Effector memory CD8-positive, alpha-beta T cell (primary cell): Measurements from ENCODE around the gene NAV2.

Source experiments
- ATAC-seq: fragments of 150-1000 bp; cut with Tn5 transposase; replicated peaks from 2 replicates; pipeline ENCODE4 v1.10.0; 2021; ENCODE audit warnings: mild to moderate bottlenecking, moderate library complexity
- DNase-seq, 3 experiments: peaks; one replicate each; pipeline ENCODE4 v3.0.0; 2021
- H3K27ac Mint-ChIP-seq, 2 donors: one replicate each; pipeline ENCODE4 v1.8.0; 2022; ENCODE audit warnings: mild to moderate bottlenecking in 2 of 2, mixed read lengths in 2 of 2, moderate library complexity in 2 of 2
- H3K27me3 Mint-ChIP-seq, 2 donors: one replicate each; pipeline ENCODE4 v1.8.0; 2022; ENCODE audit warnings: mixed read lengths in 2 of 2
- H3K36me3 Mint-ChIP-seq: one replicate; pipeline ENCODE4 v1.8.0; 2022; ENCODE audit warnings: mild to moderate bottlenecking, moderate library complexity, mixed read lengths; ENCODE audit not compliant: insufficient read depth
- H3K4me1 Mint-ChIP-seq, 2 donors: one replicate each; pipeline ENCODE4 v1.8.0; 2022; ENCODE audit warnings: low read depth in 2 of 2, mixed read lengths in 2 of 2
- H3K4me3 Mint-ChIP-seq, 2 donors: one replicate each; pipeline ENCODE4 v1.8.0; 2022; ENCODE audit warnings: mild to moderate bottlenecking in 2 of 2, mixed read lengths in 2 of 2, moderate library complexity in 2 of 2
- H3K9me3 Mint-ChIP-seq, 2 donors: one replicate each; pipeline ENCODE4 v1.8.0; 2022; ENCODE audit warnings: mixed read lengths in 2 of 2

The NAV2 gene

GRCh38 chr11:20034941-20035340 is 322.3 kb downstream of the NAV2 start:
- Mint-ChIP-seq H3K9me3 (no peaks in the 10 kb centered on the region), H3K27me3 (peaks cover 41 to 45% of the 10 kb centered on the region in 2 donors), H3K4me1 (no peaks in the 10 kb centered on the region), H3K27ac (no peak overlapping the region), H3K36me3 (no peaks in the 10 kb centered on the region), H3K4me3 (no peak overlapping the region)
- DNase-seq (no peak), ATAC-seq (no peak)

GRCh38 chr11:20035375-20035700 is 322.7 kb downstream of the NAV2 start:
- DNase-seq (no peak), ATAC-seq (no peak)
- H3K9me3 Mint-ChIP-seq = no peaks in the 10 kb centered on the region
- H3K27me3 Mint-ChIP-seq = peaks cover 41 to 49% of the 10 kb centered on the region in 2 donors
- no peaks in the 10 kb centered on the region for H3K36me3 Mint-ChIP-seq
- H3K27ac Mint-ChIP-seq = no peak overlapping the region
- no peak overlapping the region for H3K4me3 Mint-ChIP-seq
- H3K4me1 Mint-ChIP-seq = no peaks in the 10 kb centered on the region

- H3K27ac Mint-ChIP-seq = no peak overlapping the region
- no peak for DNase-seq
- no peak for ATAC-seq
- H3K4me3 Mint-ChIP-seq = no peak overlapping the region
- H3K9me3 Mint-ChIP-seq = no peaks in the 10 kb centered on the region
- no peaks in the 10 kb centered on the region for H3K4me1 Mint-ChIP-seq
- H3K36me3 Mint-ChIP-seq = no peaks in the 10 kb centered on the region
- H3K27me3 Mint-ChIP-seq = peaks cover 40 to 55% of the 10 kb centered on the region in 2 donors
These were observed 323.3 kb downstream of the NAV2 start for GRCh38 chr11:20035701-20036601.

GRCh38 chr11:20036626-20037335 is 324.1 kb downstream of the NAV2 start:
- Mint-ChIP-seq H3K9me3 (no peaks in the 10 kb centered on the region), H3K27ac (no peak overlapping the region), H3K27me3 (peaks cover 31 to 47% of the 10 kb centered on the region in 2 donors), H3K4me3 (no peak overlapping the region), H3K4me1 (no peaks in the 10 kb centered on the region), H3K36me3 (no peaks in the 10 kb centered on the region)
- ATAC-seq (no peak), DNase-seq (no peak)

GRCh38 chr11:20037396-20038153 is 324.9 kb downstream of the NAV2 start:
- DNase-seq = no peak
- no peak overlapping the region for H3K4me3 Mint-ChIP-seq
- no peak for ATAC-seq
- peaks cover 30 to 43% of the 10 kb centered on the region in 2 donors for H3K27me3 Mint-ChIP-seq
- no peak overlapping the region for H3K27ac Mint-ChIP-seq
- H3K4me1 Mint-ChIP-seq = no peaks in the 10 kb centered on the region
- H3K36me3 Mint-ChIP-seq = no peaks in the 10 kb centered on the region
- no peaks in the 10 kb centered on the region for H3K9me3 Mint-ChIP-seq

GRCh38 chr11:20038412-20038811 is 325.8 kb downstream of the NAV2 start:
- ATAC-seq = no peak
- no peak for DNase-seq
- Mint-ChIP-seq H3K27ac (no peak overlapping the region), H3K9me3 (no peaks in the 10 kb centered on the region), H3K4me3 (no peak overlapping the region), H3K27me3 (peaks cover 25 to 45% of the 10 kb centered on the region in 2 donors), H3K4me1 (no peaks in the 10 kb centered on the region), H3K36me3 (no peaks in the 10 kb centered on the region)

- no peaks in the 10 kb centered on the region for H3K9me3 Mint-ChIP-seq
- H3K36me3 Mint-ChIP-seq = no peaks in the 10 kb centered on the region
- no peak overlapping the region for H3K27ac Mint-ChIP-seq
- no peaks in the 10 kb centered on the region for H3K4me1 Mint-ChIP-seq
- DNase-seq (no peak), ATAC-seq (no peak)
- H3K27me3 Mint-ChIP-seq = peaks cover 24 to 49% of the 10 kb centered on the region in 2 donors
- no peak overlapping the region for H3K4me3 Mint-ChIP-seq
These were observed 326.3 kb downstream of the NAV2 start for GRCh38 chr11:20038972-20039371.

GRCh38 chr11:20041499-20041898 is 328.9 kb downstream of the NAV2 start:
- Mint-ChIP-seq H3K36me3 (no peaks in the 10 kb centered on the region), H3K27me3 (peaks cover 12 to 29% of the 10 kb centered on the region in 2 donors), H3K27ac (no peak overlapping the region), H3K9me3 (no peaks in the 10 kb centered on the region), H3K4me3 (no peak overlapping the region), H3K4me1 (no peaks in the 10 kb centered on the region)
- DNase-seq (no peak), ATAC-seq (no peak)

- Mint-ChIP-seq H3K36me3 (no peaks in the 10 kb centered on the region), H3K9me3 (no peaks in the 10 kb centered on the region), H3K4me1 (no peaks in the 10 kb centered on the region), H3K4me3 (no peak overlapping the region), H3K27ac (no peak overlapping the region), H3K27me3 (peaks cover 8 to 22% of the 10 kb centered on the region in 2 donors)
- ATAC-seq (no peak), DNase-seq (no peak)
These were observed 329.5 kb downstream of the NAV2 start for GRCh38 chr11:20042045-20042639.

GRCh38 chr11:20042811-20043341 is 330.2 kb downstream of the NAV2 start:
- no peak for DNase-seq
- no peak for ATAC-seq
- H3K27ac Mint-ChIP-seq = no peak overlapping the region
- no peaks in the 10 kb centered on the region for H3K36me3 Mint-ChIP-seq
- H3K9me3 Mint-ChIP-seq = no peaks in the 10 kb centered on the region
- peaks cover under 1 to 22% of the 10 kb centered on the region in 2 donors for H3K27me3 Mint-ChIP-seq
- H3K4me1 Mint-ChIP-seq = no peaks in the 10 kb centered on the region
- H3K4me3 Mint-ChIP-seq = no peak overlapping the region

GRCh38 chr11:20043992-20044391 is 331.4 kb downstream of the NAV2 start:
- H3K4me1 Mint-ChIP-seq = no peaks in the 10 kb centered on the region
- ATAC-seq = no peak

GRCh38 chr11:20045098-20045688 is 332.6 kb downstream of the NAV2 start:
- ATAC-seq (no peak), DNase-seq (no peak)
- no peaks in the 10 kb centered on the region for H3K9me3 Mint-ChIP-seq
- peaks cover 0 to 13% of the 10 kb centered on the region in 2 donors for H3K27me3 Mint-ChIP-seq
- H3K27ac Mint-ChIP-seq = no peak overlapping the region
- no peak overlapping the region for H3K4me3 Mint-ChIP-seq
- no peaks in the 10 kb centered on the region for H3K36me3 Mint-ChIP-seq
- no peaks in the 10 kb centered on the region for H3K4me1 Mint-ChIP-seq

More at GRCh38 chr11:20043992-20044391, 331.4 kb downstream of the NAV2 start:
- Mint-ChIP-seq H3K27ac (no peak overlapping the region), H3K36me3 (no peaks in the 10 kb centered on the region), H3K9me3 (no peaks in the 10 kb centered on the region), H3K27me3 (peaks cover 0 to 22% of the 10 kb centered on the region in 2 donors), H3K4me3 (no peak overlapping the region)
- DNase-seq = no peak

- Mint-ChIP-seq H3K36me3 (no peaks in the 10 kb centered on the region), H3K27me3 (peaks cover 0 to 6% of the 10 kb centered on the region in 2 donors), H3K27ac (no peak overlapping the region), H3K9me3 (no peaks in the 10 kb centered on the region), H3K4me1 (no peaks in the 10 kb centered on the region), H3K4me3 (no peak overlapping the region)
- DNase-seq (no peak), ATAC-seq (no peak)
These were observed 333.8 kb downstream of the NAV2 start for GRCh38 chr11:20046416-20046815.
